ENCODE measurements around the gene SEL1L2.
"Not testable (repeated sequence)": the region's sequence is repeated elsewhere in the genome, so short reads cannot be mapped to it uniquely, and the experiment has no call there.

SEL1L2 gene, protein sequence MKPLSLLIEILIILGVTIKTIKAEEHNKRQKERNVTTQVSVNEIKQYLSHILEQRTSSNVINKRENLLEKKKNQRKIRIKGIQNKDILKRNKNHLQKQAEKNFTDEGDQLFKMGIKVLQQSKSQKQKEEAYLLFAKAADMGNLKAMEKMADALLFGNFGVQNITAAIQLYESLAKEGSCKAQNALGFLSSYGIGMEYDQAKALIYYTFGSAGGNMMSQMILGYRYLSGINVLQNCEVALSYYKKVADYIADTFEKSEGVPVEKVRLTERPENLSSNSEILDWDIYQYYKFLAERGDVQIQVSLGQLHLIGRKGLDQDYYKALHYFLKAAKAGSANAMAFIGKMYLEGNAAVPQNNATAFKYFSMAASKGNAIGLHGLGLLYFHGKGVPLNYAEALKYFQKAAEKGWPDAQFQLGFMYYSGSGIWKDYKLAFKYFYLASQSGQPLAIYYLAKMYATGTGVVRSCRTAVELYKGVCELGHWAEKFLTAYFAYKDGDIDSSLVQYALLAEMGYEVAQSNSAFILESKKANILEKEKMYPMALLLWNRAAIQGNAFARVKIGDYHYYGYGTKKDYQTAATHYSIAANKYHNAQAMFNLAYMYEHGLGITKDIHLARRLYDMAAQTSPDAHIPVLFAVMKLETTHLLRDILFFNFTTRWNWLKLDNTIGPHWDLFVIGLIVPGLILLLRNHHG

DNA sequence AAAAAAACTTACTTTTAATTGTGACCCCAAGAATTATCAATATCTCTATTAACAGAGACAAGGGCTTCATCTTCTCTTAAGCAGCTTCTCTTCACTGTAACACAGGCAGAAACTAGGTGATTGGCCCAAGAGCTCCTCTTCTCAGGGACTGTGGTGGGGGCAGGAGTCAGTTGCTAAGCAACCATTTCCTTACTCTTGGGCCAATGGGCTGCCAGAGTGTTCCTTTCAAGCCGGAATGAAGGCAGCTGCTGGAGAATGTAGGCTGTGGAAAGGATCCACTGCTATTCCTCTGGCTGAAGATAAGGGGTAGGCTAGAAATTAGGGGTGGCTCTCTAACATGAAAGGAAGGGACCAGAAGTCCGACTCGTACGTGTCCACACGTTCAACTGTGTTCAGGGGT, at the start of gene SEL1L2:
Gene SEL1L2, minus strand, starts transcription at position 150 of the 400 bp plus-strand sequence. Its CDS starts 80 bp downstream, at position 70.
- no peak for DNase-seq (ENCODE audit: low read depth)

DNA sequence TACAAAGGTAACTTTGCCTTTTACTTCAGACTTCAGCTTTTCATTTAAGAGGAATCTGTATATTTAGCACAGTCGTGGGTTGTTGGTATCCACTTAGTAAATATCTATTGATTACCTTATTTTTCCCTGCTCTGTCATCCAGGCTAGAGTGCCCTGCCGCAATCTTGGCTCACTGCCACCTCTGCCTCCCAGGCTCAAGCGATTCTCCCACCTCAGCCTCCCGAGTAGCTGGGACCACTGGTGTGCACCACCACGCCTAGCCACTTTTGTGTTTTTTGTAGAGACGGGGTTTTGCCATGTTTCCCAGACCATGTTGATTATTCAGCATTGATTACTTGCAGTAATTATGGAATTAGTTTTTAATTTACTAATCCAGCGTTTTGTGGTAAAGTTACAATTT, 46.2 kb upstream of the SEL1L2 start:
- DNase-seq (ENCODE audit: low read depth), result no peak

DNA sequence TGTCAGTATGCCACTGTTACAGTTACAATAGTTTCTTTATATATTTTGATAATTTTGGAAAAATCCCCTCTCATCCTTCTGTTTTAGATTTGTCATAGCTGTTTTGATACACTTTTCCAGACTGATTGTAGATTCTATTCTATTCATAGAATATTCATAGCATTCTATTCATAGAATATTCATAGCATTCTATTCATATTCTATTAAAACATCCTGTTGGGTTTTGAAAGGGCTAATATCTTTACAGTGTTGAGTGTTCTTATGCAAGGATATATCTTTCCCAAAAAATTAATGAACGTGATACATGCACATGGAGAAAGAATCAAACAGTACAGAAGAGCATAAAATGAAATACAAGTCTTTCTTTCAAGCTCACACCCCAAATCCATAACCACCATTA, 42.9 kb upstream of the SEL1L2 start:
- DNase-seq (ENCODE audit: low read depth), result no peak

DNA sequence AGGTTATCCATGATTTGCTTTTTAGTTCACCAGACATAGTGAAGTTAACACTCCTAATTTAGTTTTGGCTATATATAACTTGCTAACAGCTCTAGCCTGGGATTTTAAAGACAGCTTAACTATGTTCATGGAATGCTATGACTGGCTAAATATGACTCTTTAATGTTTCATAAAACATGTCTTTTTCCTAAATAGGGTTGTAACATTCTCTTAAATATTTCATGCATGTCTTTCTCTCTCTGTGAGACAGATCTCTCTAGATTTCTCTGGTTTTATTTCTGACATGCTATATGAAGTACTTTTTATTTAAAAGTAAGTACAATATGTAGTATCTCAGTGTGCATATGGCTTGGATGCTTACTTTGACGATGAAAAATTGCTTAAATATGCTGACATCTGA, 40.6 kb upstream of the SEL1L2 start:
- no peak for DNase-seq (ENCODE audit: low read depth)

DNA sequence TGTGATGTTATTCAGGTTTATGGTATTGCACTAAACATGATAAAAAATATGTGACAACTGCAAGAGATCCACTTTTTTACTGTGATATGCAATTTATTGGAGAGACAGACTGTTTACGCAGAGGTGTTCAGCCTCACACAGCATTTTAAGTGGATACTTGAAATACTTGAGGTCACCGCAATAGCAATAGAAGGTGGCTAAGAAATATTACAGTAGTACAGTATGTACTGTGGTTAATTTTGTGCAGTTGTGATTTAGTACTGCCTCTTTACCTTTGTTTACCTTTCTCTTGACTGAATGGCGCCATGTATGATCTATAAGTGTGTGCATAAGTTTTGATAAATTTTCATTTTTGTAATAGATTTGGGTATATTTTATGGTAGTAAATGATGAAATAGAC, 22.3 kb upstream of the SEL1L2 start:
- DNase-seq (ENCODE audit: low read depth), result no peak

DNA sequence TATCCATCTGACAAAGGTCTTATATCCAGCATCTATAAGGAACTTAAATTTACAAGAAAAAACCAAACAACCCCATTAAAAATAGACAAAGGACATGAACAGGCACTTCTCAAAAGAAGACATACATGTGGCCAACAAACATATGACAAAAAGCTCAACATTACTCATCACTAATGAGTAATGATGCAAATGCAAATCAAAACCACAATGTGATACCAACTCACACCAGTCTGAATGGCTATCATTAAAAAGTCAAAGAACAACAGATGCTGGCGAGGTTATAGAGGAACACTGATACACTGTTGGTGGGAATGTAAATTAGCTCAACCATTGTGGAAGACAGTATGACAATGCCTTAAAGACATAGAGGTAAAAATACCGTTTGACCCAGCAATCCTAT, 18.8 kb upstream of the SEL1L2 start:
- DNase-seq (ENCODE audit: low read depth), result no peak

DNA sequence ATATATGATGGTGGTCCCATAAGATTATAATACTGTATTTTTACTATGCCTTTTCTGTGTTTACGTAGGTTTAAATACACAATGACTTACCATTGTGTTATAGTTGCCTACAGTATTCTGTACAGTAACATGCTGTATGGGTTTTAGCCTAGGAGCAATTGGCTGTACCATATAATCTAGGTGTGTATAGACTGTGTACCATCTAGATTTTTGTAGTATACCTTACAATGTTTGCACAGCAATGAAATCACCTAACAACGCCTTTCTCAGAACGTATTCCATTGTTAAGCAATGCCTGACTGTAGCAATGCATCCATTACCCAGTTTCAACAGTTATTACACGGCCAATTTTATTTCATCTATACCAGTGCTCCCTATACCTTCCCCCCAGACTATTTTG, 15.6 kb upstream of the SEL1L2 start:
- no peak for DNase-seq (ENCODE audit: low read depth)

DNA sequence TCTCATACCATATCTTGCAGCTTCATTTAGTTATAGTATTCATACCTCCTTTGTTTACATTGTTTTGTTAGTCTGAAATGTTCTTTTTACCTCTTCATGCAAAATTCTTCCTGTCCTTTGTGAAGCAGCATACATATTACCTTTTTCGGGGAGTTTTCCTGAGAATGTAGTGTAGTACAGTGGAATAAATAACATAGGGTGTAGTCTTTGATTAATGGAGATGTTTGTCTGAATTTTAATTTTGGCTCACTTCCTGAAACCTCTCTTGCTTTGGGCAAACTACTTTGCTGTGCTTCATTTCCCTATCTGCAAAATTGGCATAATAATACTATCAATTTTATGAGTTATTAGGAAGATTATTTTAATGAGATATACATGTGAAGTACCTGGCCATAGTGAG, 10.5 kb upstream of the SEL1L2 start:
- DNase-seq (ENCODE audit: low read depth), result no peak

DNA sequence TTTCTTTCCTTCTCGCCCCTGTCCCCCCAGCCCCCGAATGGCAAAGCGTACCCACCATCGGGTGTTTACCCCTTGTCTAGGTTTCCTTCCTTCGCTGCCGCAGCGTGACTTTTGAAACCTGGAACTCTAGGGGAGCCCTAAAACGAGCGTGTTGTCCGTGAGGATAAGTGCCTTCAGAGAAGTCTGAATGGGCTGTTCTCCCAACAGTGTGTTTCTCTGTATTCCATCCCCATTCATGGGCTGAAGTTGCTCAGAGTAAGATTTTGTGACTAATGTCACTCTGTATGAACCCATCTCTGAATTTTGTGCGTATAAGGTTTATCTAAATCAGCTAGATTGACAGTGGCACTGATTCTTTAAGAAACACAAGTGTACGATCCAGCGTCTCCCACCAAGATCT, 5.9 kb upstream of the SEL1L2 start:
- no peak for DNase-seq (ENCODE audit: low read depth)

DNA sequence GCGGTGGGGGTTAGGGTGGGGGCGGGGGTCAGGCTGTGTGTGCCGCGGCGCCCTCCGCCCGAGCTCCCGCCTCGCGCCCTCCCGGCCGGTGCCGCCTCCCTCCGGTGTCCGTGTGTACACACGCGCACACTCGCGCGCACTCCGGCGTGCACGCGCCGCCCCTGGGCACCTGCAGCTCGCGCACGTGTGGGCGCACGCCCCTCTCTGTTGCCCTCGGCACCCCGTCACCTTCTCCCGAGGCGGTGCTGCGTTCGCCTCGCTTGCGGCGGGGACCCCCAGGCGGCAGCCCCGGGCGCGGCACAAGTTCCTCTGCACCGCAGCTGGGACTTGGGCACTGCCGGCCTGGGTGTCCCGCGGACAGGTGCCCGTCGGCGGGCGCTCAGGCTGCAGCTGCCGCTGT, 5.4 kb upstream of the SEL1L2 start:
- DNase-seq (ENCODE audit: low read depth), result peak; percentile 45

DNA sequence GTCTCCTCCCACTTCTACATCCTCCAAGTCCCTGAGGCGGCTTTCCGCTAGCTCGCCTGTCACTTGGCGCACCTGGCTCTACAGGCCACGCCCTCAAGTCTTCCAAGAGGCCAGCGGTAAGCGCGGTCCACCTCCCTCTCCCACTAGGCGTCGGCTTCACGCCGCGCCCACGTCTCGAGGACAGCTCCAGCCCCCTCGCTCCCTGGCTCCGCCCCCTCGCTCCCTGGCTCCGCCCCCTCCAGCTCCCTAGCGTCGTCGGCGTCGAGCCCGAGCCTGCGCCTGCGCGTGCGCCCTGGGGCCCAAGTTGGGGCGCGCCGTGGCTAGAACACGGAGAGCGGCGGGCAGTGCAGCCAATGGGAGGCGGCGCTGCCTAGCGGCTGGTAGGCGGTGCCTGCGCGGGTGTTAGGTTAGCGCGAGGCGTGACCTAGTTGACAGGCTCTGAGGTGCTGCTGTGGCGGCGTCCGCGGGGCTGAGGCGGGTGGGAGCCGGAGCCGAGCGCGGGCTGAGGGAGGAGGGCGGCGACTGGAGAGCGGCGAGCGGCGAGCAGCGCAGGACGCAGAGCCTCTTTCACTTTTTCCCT, 4.8 kb upstream of the SEL1L2 start, which contains the start of gene MACROD2:
Gene MACROD2, plus strand, starts transcription at position 431 of the 580 bp plus-strand sequence.
- DNase-seq (ENCODE audit: low read depth), result peak; percentile 97

DNA sequence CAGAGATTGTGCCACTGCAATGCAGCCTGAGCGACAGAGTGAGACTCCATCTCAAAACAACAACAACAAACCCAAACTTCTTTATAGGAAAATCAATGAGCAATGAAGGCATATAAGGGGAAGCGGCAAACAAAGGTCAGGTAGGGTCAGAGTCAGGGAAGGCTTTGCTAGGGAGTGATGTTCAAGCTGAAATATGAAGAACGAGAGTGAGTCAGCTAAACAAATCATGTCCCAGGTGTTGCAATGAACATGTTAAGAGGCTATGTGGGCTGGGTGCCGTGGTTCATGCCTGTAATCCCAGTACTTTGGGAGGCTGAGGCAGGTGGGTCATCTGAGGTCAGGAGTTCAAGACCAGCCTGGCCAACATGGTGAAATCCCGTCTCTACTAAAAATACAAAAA, 1.5 kb upstream of the SEL1L2 start:
- DNase-seq (ENCODE audit: low read depth), result not testable (repeated sequence)

DNA sequence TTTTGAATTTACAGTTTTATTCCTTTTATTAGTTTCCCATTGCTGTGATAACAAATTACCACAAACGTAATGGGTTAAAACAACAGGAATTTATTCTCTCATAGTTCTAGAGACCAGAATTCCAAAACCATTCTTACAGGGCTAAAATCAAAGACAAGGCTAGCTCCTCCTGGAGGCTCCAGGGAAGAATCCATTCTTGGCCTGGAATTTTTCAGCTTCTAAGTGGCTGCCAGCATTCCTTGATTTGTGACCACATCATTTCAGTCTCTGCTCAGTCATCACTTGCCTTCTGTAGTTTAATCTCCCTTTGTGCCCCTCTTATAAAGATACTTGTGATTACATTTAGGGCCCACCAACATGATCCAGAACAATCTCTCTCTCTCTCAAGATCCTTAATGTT, 897 bp upstream of the SEL1L2 start:
- DNase-seq (ENCODE audit: low read depth), result no peak

DNA sequence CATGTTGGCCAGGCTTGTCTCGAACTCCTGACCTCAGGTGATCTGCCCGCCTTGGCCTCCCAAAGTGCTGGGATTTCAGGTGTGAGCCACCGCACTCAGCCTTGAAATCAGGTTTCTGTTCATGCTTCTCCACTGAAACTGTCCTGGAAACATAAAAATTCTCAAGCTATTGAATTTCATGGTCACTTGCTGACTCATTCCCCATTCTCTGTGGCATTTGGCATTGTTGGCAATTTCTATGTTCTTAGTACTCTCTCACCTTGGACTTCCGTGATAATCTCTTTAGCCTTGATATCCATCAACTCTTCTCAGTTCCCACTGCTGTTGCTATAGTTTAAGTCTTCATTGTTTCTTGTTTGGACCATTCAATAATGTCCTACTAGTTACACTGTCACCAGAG, 6.2 kb downstream of the SEL1L2 start:
- no peak for DNase-seq (ENCODE audit: low read depth)

DNA sequence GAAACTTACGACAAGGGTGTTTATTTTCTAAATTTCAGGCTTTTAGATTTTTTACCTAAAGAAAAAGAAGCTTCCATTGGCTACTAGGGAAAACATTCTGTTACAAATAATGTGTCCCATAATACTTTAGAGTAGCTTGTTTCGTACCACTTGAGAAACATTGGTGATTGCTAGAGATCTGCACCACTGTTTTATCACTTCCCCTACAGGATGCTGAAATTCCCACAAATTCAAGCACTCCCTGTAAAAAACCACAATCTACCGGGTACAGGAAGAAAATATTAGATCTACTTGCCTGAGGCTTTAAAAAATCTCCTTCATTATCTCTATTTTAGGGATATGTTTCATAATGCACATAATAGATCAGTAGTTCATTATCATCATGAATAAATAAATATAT, 29.9 kb downstream of the SEL1L2 start:
- DNase-seq (ENCODE audit: low read depth), result no peak

DNA sequence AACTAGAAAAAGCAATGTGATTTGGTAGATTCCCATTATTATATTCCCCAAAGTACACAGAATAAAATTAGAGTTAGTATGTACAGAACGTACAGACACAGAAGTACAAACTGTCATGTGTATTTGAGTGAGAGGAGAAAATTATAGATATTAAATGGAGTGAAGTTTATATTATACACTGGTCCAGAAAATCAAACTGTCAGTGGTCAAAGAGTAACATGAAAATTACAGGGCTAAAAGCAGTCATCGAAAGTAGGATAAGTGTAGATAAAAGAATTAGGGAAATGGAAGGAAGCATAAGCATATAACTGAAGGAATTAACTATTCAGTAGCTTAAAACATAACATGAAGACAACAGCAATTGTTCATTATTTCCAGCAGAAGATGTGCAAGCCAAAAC, 30.3 kb downstream of the SEL1L2 start:
- no peak for DNase-seq (ENCODE audit: low read depth)

DNA sequence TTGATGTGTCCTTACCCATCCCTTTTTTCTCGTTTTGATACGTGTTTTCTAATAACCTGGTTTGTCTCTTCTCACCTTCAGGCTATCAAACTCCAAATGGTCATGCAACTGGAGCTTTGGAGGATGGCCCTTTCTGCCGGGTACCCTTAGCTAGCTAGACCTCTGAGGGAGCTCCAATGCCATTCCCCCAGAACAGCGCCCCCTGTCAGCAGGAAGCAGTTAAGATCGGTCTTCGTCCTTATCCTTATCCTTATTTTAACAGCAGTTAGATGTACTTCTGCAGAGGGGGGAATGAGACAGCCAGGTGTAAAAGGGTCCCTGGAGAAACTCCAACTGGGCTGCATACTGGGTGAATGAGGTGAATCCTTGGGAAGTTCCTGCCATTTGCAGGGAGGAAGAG, 37.2 kb downstream of the SEL1L2 start:
- no peak for DNase-seq (ENCODE audit: low read depth)

DNA sequence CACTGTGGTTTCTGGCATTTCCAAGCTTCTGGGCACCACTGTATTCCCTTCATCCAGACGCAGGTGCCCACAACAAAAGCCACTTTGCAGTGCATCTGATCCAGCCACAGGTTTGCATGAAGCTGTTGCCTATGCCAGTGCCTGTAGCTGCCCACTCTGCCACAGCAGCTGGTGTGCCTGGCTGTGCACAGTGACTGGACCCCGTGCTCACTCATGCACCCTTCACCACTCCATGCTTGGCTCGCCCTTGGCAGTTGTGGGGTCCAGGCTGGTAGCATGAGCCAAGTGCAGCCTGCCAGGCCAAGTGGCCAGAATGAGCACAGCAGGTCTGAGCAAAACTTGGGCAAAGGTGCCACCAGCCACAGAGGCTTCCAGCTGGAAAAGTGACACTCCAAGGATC, 42.7 kb downstream of the SEL1L2 start:
- no peak for DNase-seq (ENCODE audit: low read depth)

DNA sequence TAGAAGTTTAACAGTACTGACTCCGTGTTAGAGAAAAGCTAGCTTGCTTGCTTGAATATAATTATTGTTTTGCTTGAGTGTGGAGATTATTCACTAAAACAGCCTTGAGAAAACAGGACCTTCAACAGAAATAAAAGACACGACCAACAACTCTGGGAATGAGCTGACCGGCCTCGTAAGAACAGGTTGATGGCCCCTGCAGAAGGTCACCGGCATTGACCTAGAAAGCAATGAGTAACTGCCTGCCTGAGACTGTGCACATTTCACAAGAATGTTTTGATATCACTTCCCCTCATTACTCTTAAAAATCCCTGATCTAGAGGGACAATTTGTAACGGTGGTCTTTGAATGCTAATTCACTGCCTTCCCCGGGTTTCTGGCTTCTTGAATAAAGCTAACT, 49.4 kb downstream of the SEL1L2 start:
- DNase-seq (ENCODE audit: low read depth), result no peak

DNA sequence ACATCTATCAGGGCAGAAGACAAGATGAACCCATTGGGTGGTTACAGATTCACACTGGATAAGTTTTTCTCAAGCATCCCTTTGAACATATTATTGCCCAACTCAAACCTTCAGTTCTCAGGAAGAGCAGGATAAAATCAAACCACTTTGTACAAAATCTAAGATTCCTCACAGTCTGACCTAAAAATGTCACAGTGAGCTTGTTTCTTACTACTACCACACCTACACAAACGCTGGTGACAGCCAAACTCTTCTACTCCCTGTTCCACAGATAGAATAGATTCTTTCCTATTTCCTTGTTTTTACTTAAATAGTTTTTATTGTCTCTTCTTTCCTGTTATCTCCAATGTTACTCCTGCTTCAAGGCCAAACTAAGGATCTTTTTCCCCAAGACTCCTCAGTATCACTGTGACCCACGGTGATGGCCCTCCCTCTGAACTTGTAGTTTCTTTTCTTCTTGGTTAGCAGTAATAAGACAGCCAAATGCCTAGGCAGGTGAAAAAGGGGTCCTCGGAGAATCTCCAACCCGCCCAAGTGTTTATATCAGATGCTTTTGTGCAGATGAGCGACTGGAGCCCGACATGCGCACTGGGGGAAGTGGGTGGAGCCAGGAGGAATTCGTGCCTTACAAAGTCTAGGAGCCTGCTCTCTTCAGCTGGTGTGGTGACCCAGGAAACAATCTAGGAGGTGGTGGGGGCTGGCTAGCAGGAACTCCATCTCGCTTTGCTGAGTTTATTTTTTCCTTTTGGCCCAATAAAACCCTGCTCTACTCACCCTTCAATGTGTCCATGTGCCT, 53.4 kb downstream of the SEL1L2 start:
- no peak for DNase-seq (ENCODE audit: low read depth)

DNA sequence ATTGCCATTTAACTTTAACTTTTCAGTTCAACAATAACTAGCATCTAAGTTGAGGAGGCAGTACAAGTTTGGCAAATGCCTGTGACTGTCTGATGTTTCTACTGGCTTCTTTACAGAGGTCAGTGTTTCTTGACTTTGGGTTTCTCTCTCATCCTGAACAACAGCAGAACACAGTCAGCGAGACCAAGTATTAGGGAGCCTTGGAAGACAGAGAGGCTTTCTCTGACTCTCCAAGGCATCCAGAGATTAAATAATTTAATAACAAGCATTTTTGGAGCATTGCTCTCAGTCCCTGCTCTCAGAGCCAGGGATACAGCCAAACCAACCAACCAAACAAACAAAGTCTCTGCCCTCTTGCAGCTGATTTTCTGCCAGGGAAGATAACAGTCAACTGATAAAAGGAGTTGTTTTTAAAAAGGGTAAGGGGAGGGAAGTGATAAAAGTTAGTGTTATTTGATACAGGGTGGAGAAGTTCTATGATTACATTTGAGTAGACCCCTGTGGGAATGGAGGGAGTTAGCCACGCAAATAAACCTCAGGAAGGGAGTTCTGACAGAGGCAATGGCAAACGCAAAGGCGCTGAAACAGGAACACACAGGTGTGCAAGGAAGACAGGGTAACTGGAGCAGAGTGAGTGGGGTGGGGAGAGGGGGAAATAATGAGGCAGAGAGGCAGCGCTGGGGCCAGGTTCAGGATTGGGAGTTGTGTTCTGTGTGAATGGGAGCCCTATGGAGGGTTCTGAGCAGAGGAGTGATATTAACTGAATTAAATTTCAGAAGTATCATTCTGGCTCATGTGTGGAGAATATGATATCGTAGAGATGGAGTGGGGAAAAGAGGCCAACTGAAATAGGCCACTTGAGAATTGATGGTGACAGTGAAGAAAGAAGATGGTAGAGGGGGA, 55.2 kb downstream of the SEL1L2 start:
- no peak for DNase-seq (ENCODE audit: low read depth)

All from CMK (cell line).